HCT116 (cell line): ENCODE results near the gene SLC7A10.

Experiments used
- EZH2 ChIP-seq: fragments of 200-600 bp; sonication (generic); IDR thresholded peaks from 2 replicates; pipeline ENCODE4 v1.6.1; 2017; ENCODE audit warnings: antibody characterized with exemption, mixed run types
- POLR2A ChIP-seq: IDR thresholded peaks from 2 replicates; pipeline ENCODE4 v1.7.0; 2011; ENCODE audit warnings: borderline replicate concordance; ENCODE audit not compliant: insufficient read depth, insufficient read length; ENCODE audit errors: extremely low read depth
- POLR2AphosphoS5 ChIP-seq: IDR thresholded peaks from 2 replicates; pipeline ENCODE4 v1.6.1; 2011; ENCODE audit warnings: mild to moderate bottlenecking, low read depth, low read length, moderate library complexity
- TF ChIP-seq, protein P1 (sequence below): IDR thresholded peaks from 2 replicates; pipeline ENCODE4 v1.6.1; 2012; ENCODE audit warnings: low read depth

DNA sequence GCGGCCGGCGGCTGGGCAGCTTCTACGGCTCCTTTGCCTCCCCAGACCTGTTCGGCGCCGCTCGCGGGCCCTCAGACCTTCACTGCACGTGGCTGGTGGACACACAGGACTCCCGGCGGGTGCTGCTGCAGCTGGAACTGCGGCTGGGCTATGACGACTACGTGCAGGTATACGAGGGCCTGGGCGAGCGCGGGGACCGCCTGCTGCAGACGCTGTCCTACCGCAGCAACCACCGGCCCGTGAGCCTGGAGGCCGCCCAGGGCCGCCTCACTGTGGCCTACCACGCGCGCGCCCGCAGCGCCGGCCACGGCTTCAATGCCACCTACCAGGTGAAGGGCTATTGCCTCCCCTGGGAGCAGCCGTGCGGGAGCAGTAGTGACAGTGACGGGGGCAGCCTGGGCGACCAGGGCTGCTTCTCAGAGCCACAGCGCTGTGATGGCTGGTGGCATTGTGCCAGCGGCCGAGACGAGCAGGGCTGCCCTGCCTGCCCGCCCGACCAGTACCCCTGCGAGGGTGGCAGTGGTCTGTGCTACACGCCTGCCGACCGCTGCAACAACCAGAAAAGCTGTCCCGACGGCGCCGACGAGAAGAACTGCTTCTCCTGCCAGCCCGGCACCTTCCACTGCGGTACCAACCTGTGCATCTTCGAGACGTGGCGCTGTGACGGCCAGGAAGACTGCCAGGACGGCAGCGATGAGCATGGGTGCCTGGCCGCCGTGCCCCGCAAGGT lies 20.0 kb downstream of the SLC7A10 start:
- TF ChIP-seq, protein P1, sequence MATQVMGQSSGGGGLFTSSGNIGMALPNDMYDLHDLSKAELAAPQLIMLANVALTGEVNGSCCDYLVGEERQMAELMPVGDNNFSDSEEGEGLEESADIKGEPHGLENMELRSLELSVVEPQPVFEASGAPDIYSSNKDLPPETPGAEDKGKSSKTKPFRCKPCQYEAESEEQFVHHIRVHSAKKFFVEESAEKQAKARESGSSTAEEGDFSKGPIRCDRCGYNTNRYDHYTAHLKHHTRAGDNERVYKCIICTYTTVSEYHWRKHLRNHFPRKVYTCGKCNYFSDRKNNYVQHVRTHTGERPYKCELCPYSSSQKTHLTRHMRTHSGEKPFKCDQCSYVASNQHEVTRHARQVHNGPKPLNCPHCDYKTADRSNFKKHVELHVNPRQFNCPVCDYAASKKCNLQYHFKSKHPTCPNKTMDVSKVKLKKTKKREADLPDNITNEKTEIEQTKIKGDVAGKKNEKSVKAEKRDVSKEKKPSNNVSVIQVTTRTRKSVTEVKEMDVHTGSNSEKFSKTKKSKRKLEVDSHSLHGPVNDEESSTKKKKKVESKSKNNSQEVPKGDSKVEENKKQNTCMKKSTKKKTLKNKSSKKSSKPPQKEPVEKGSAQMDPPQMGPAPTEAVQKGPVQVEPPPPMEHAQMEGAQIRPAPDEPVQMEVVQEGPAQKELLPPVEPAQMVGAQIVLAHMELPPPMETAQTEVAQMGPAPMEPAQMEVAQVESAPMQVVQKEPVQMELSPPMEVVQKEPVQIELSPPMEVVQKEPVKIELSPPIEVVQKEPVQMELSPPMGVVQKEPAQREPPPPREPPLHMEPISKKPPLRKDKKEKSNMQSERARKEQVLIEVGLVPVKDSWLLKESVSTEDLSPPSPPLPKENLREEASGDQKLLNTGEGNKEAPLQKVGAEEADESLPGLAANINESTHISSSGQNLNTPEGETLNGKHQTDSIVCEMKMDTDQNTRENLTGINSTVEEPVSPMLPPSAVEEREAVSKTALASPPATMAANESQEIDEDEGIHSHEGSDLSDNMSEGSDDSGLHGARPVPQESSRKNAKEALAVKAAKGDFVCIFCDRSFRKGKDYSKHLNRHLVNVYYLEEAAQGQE: no peak
- TF ChIP-seq POLR2A (no peak), EZH2 (no peak), POLR2AphosphoS5 (no peak)
